ENCODE data around the gene BRSK2.

The BRSK2 gene

DNA sequence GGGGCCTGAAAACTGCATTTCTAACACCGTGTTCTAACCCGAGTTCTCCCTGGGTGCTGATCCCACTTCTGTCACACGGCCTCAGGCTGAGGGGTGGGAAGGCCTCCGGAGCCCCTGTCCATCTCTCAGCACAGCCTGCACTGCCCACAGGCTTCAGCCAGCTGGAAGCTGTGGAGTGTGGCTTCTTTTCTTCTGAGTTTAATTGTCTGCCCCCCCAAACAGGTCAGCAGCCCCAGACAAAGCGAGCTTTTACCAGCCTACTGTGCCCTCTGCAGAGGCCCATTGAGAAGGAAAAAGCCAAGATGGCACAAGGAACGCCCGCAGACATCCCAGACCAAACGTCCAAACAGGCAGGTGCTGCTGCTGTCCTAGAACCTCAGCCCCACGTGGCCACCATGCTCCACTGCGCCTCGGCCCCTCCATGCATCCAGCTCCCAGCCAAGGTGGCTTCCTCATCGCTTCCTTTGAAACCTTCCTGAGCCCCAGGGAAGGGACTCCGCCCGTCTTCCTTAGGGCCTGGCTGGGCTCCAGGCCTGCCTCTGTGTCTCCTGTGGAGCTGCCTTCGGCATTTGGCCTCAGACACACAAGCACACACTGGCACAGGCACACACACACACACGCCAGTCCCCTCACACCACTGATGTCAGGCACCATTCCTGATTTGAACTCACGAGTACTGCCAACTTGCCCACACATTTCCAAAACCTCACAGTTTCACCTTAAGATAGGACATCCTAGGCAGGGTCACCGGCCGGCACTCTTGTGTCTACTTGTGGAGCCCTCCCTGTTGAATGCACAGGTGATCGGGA lies 95.2 kb downstream of the BRSK2 start:
- no peak for DNase-seq

DNA sequence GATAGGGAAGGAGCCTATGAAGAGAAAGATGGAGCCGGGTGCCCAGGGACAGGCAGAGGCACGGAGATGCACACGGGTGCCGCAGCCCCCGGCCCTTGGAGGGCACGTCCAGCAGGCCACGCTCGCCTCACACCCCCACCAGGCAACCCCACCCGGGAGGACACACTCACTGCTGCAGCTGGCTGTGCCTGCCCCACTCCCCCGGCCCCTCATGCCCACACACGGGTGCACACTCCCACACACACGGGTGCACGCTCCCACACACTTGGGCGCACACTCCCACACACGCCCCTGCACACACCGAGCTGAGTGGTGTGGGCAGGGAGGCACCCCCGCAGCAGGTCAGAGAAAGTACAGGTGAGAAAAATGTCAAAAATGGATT lies 95.8 kb downstream of the BRSK2 start:
- DNase-seq = no peak

DNA sequence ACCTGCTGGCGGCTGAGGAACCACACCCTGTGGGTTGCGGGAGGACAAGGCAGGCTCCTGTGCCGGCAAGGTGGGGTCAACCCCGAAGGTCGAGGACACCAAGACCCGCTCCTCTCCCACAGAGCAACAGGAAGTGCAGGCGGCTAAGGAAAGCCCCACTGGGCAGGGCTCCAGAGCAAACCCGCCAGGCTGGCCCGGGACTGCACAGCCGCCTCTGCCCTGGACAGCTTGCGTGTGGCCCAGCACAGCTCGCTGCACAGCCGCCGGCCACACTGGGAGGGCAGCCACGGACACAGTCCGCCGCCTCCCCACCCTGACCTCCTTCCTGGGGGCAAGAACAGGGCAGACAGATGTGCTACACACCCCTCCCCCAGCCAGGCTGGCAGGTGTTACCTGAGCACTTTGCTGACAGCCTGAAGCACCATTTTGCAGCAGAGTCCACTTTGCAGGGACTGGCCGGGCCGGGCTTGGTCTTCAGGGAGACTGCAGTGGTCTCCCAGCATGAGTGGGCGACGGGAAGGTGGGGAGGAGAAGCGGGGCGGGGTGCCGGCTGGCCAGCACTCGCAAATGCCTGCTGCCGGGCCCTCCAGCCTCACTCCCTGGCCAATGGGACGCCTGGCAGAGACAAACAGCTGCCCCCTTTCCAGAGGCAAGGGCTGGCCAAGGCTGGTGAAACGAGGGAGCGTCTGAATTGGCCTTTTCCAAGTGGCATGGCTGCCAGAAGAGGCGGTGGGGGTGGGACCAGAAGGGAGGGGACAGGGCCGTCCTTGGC lies 96.5 kb downstream of the BRSK2 start, which contains the start of gene MOB2:
MOB2 (minus strand) TSS at position 726 of the 772 bp plus-strand sequence; CDS start at position 503, 223 bp downstream.
- DNase-seq = peak in 1 of 2 experiments; percentile 2

DNA sequence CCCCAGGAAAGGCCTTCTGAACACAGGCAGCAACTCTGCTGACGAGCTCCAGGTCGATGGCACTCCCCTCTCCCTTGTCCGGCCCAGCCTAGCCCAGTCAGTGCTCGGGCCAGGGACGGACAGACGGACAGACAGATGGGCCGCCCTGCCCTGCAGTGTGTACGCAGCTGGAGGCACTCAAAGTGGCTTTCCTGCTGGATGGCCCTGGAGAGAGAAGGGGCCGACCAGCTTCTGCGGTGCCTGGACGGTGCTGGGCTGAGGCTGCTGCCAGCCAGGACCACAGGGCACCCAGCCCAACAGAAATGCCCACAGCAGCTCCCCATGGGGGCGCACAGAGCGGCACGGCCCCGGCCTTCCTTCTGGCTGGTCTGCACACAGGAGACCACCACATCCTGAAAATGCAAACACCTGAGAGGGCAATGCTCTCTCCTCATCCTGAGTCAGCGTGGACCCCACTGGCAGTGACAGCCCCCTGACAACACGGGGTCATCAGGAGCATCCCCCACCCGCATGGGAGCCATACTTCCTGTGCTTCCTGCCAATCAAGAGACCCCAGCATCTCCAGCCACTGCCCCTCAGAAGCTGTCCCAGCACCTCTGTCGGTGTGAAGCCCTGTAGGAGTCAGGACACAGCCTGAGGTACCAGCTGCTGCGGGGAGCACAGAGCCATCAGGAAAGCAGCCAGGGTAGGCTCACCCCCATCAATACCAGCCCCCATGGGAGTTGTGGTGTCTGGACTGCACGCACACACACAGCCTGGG lies 97.5 kb downstream of the BRSK2 start:
- peak in 1 of 2 experiments; percentile 7 for DNase-seq

DNA sequence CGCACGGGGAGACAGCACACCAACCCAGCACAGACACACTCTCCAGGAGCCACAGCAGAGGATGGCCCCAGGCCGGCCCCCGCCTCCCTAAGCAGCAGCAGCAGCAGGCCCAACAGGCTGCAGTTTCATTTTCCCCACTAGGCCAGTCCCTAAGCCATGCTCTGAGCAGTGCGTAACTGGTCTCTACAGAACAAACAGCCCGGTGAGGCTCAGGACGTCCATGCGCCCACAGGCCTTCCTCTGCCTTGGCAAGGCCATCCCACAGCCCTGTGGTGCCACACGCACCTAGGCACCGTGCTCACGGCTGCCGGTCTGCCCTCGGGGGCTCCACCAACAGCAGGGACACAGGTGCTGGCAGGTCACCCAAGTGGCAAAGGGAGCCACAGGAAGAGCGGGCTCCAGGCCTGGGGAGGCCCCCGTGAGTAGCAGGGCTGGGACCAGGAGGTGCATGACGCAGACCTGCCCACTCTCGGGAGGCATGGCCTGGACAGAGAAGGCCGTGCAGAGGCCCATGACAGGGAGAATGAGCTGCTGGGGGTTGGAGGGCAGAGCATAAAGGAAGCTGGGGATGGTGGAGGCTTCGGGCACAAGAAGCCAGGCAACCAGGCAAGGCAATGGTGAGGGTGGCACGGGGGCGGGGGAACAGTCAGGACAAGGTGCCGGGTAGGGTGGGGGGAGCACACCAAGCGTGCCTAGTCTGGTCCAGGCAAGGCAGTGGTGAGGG lies 98.3 kb downstream of the BRSK2 start:
- DNase-seq = no peak

DNA sequence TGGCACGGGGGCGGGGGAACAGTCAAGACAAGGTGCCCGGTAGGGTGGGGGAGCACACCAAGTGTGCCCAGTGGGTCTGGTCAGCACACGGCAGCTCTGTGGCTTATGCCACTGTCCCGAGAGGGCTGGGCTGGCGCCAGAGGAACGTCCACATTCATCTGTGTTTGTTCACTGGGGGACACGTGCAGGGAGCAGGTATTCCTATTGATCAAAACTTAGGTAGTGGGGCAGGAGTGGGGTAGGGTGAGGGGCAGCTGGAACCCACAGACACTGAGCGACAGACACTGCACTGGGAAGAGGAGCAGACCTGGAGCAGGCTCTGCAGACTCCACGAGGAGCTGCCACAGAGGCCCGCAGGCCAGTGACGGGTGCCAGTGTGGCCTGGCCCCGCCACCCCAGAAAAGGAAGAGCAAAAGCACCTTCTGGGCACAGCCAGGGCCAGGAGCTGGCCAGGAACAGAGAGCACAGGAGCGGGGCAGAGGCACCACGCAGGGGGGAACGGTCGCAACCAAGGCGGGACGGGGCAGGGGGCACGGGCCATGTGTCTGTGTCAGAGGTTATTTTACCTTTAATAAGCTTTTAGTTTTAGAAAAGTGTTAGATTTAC lies 98.9 kb downstream of the BRSK2 start:
- DNase-seq = no peak

DNA sequence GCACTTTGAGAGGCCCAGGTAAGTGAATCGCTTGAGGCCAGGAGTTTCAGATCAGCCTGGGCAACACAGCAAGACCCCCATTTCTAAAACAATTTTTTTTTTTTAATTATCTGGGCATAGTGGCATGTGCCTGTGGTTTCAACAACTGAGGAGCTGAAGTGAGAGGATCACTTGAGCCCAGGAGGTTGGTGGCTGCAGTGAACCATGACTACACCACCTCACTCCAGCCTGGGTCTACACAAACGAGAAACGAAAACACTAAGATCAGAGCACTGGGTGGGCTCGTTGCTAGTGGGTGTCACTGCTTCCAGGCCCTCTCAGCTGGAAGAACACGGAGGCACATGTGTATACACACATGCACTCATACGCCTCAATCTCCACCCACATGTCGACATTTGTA lies 100.9 kb downstream of the BRSK2 start:
- no peak for DNase-seq

DNA sequence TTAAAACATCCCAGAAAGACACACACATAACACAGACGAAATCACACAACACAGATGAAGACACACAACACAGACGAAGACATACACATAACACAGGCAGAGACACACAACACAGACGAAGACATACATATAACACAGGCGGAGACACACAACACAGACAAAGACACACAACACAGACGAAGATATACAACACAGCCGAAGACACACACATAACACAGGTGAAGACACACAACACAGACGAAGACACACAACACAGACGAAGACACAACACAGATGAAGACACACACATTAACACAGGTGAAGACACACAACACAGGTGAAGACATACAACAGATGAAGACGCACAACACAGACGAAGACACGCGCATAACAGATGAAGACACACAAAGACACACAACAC lies 101.6 kb downstream of the BRSK2 start:
- no peak for DNase-seq

DNA sequence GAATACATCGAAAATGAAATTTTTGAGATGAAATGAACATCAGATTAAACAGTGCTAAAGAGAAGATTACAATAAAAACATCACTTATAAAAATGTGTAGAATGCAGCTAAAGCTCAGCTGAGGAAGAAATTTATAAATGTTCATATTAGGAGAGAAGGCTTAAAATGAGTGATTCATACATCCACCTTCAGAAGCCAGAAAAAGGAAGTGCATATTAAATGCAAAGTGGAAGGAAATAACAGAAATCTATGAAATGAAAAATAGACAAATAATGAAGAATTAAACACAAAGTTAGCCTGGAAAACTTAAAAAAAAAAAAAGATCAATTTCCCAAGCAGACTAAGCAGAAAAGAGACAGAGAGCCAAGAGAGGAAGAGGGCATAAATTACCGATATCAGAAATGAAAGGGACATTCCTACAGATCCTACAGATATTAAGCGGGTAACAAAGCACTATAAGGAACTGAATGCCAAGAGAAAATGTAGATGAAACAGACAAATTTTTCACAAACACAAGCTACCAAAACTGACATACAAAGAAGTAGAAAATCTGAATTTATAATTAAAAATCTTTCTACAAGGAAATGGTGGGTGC lies 104.0 kb downstream of the BRSK2 start:
- DNase-seq = no peak

DNA sequence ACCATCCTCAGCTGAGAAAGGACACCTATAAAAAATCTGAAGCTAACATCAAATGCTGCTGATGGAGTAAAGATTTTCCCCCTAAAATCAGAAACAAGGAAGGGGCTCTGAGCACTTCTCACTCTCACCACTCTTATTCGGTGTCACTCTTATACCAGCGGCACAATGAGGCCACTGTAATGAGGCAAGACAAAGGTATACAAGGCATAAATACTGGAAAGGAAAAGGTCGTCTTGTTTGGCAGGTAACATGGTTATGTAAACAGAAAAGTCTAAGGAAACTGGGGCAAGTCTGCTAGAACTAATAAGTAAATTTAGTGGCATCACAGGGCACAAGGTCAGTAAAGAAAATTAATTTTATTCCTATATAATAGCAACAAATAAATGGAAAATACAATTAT lies 104.9 kb downstream of the BRSK2 start:
- no peak for DNase-seq

DNA sequence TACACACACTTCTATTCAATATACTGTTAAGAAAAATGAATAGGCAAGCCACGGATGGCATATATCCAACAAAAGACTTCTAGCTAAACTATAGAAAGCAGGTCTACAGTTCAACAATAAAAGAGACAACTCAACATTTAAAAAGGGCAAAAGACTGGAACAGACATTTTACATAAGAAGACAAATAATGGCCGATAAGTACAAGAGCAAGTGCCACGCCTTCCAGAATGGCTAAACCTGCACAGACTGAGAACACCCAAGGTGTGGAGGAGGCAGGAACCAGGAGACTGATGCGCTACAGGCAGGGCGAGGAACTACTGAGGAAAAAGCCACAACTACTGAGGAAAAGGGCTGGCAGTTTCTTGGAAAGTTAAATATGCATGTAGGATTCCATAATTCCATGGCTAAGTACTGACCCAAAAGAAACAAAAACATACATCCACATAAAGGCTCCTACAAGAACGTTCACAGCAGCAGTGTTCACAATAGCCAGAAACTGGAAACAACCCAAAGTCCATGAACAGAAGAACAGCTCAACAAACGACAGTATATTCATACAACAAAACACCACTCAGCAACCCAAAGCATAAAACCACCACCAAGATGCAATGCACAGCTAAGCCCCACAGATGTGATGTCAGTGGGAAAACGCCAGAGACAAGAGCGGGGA lies 106.5 kb downstream of the BRSK2 start:
- DNase-seq = no peak

DNA sequence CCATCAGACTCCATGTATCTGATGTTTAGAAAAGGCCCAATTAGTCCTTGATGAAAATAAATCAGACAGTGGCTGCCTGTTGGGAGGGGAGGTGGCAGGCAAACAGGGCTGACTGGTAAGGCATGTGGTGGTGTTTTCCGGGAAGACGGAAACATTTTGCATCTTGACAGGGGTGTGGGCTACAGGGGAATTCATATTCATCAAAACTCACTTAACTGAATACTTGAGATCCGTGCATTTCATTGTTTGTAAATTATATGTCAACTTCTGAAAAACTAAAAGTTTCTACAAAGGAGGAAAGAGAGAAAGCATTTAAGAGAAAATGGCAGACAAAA lies 107.0 kb downstream of the BRSK2 start:
- no peak for DNase-seq

DNA sequence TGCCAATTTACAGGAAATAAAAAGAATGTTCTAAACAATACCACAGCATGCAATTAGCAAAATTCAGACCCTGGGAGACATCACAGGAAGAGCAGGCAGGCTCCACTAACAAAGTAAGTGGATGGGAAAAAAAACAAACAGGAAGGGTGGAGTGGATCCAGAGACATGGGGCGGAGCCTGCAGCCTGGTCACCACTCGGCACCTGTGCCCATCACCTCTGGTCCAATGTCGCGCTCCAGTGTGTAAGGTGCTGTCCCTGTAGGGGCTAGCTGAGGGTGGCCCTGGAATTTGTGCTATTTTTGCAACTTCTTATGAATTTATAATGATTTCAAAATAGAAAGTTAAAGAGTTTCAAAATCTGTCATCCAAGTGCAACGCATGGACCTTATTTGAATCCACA lies 107.9 kb downstream of the BRSK2 start:
- DNase-seq = no peak

DNA sequence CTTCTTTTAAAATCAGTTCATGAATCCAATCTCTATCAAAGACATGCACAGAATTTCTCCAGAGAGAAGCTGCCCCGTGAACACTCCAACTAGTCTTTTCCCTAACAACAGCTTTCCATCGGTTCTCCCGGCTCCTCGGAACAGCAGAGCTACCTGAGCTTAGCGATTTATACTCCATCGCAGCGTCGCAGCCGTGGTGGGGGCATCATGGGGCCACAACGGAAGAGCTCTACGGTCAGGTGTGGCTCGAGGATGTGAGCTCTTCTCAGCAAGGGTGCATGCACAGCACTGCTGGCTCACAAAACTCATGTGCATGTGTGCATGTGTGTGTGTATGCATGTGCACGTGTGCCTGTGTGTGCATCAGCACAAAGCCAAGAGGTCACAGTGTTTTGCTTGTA lies 108.5 kb downstream of the BRSK2 start:
- no peak for DNase-seq

DNA sequence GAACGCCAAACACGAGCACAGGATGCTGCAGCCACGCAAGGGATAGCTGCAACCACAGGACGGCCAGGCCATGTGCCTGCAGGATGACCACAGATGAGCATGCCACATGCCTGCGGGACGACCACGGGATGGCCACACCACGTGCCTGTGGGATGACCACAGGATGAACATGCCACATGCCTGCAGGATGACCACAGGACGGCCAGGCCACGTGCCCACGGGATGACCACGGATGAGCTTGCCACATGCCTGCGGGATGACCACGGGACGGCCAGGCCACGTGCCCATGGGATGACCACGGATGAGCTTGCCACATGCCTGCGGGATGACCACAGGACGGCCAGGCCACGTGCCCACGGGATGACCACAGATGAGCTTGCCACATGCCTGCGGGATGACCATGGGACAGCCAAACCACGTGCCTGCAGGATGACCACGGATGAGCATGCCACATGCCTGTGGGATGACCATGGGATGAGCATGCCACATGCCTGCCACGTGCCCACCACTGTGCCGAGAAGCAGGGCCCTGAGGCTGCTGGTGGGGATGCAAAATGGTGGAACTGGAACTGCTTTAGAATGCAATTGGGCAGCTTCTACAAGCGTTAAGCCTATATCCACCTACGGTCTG lies 109.6 kb downstream of the BRSK2 start:
- DNase-seq = no peak

DNA sequence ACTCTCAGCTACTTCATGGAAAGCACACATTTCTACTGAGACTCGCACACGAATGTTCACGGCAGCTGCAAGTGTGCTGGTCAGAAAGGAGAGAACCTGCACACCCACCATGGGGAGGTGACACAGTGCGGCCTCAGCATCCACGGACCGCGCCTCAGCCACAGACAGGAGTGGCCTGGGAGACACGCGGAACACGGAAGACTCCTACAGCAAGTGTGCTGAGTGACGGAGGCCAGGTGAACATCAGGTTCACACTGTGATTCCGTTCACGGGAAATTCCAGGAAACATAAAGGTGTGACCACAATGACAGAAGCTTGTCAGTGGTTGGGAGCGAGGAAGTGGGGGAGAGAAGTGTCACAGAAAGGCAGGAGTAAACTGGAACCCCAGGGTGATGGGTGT lies 110.2 kb downstream of the BRSK2 start:
- DNase-seq = no peak

DNA sequence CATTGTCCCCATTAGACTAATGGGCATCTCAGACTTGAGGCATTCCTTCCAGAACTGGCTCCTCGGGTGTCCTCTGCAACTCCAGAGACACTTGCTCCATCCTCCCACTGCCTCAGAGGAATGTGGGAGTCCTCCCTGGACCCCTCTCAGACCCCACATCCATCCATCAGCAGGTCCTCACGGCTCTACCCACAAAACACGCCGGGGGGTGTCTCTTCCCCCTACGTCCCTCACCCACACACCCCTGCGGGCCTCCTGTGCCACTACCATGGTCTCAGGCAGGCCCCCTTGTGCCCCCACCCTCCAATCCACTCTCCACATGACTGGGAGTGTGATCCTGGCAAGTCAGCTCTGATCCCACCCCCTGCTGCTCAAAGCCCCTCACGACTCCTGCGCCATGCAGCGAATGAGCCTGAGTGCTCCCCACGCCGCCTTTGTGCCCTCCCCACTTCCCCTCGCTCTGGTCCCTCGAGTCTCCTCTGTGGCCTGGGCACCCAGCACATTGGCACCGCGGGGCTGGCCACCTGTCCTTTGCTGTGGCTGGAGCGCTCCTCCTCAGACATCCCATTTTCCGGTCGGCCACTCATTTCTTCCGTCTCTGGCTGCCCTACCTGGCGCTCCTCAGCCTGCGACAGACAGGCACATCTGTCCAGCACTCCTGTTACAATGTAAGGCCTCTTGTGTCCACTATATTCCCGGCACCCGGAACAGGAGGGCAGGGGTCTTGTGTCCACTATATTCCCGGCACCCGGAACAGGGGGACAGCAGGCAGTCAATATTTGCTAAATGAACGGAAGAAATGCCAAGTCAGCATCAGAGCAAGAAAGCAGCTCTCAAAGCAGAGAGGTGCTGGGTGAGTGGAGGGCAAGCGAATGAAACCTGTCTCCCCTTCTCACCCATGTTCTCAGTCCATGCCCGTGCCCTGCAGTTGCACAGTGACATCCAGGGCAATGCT lies 111.0 kb downstream of the BRSK2 start:
- DNase-seq = no peak

DNA sequence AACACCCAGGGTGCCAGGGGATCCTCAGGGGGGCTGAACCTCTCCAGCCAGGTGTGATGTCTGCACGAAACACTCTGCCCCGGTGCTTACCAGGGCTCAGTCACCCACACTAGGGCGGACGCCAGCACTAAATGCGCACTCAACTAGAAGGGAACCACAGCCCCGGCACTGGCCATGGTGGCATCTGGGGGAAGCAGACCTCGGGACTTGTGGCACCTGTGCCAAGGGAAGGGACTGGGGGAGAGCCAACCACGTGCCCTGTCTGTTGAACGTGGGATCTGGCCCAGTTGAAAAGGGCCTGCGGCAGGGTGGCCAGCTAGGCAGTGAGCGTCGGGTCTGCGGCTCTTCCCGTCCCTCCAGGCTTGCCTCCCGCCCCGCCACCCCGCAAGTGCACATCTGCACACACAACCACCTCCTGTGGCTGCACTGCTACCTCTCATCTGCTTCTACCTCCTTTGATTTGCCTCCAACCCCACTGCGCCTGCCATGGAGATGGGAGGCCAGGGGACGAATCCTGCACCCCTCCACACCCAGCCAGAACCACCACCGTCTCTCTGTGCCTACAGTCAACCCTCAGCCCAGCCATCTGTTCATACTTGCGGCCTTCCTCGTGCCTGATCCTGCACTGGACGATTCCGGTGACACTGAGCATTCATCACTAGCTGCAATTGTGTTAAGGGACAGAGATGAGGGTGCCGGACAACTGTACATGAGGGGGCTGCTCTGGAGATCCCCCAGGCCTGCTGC lies 111.9 kb downstream of the BRSK2 start:
- DNase-seq = no peak
